DMS 273 treated with DMSO at 0.1 percent for 48 hours (cell line): Measurements from ENCODE around the gene SH3BP4.
"Not testable (repeated sequence)": the region's sequence is repeated elsewhere in the genome, so short reads cannot be mapped to it uniquely, and the experiment has no call there.

ENCODE experiments used
- DNase-seq: peaks from one replicate; lab custom pipeline; 2025; lab: John Stamatoyannopoulos, UW

SH3BP4 gene

DNA sequence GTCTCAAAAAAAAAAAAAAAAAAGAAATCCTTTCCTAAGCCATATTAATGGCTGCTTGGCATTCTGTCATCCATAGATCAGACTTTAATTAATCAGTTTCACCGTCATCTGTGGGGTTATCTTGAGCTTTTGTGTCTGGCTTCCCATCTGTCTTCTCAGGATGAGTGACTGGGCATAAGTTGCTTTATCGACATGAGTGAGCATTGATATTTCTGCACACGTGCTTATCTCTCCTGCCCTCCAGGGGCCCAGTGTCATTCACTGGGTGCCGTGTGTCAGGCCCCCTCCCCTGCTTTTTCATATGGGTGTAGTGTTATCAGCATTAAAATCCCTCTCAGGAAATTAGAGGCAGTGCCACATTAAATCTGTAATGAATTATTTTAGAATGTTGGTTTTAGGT, 65.6 kb downstream of the SH3BP4 start:
- no peak for DNase-seq

DNA sequence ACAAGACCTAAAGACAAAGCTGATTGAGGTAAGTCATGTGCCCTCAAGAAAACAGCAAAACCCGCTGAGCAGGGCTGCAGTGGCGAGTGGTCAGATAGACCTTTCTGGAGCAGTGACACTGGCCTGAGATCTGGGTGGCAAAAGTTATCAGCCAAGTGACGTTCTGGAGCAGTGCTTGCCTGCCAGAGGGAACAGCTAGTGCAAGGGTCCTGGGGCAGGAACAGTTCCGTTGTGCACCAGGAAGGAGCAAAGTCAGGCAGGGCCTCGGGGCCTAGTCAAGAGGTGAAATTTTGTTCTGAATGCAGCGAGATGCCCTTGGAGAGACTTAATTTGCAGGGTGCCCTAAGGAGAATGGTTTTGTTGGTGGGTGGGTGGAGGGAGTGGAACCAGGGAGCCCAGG, 67.0 kb downstream of the SH3BP4 start:
- DNase-seq: no peak

- not testable (repeated sequence) for DNase-seq
Observed at GRCh38 chr2:235020141-235020540, 68.3 kb downstream of the SH3BP4 start.

DNA sequence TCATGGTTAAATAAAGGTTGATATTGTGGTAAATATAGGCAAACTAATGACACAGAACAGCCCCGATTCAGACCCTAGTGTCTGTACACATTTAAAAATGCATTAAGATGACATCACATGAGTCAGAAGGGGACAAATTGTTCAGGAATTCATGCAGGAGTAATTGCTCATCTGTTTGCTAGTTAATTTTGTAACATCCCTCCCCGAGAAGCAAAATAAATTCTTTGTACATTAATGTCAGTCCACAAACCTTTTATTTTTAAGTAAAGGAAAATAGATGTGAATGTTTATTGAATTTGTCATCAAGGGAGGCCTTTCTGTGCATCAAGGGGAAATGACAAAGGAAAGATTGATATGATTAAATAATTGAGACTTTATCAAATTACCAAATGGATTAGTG, 69.9 kb downstream of the SH3BP4 start:
- no peak for DNase-seq

DNA sequence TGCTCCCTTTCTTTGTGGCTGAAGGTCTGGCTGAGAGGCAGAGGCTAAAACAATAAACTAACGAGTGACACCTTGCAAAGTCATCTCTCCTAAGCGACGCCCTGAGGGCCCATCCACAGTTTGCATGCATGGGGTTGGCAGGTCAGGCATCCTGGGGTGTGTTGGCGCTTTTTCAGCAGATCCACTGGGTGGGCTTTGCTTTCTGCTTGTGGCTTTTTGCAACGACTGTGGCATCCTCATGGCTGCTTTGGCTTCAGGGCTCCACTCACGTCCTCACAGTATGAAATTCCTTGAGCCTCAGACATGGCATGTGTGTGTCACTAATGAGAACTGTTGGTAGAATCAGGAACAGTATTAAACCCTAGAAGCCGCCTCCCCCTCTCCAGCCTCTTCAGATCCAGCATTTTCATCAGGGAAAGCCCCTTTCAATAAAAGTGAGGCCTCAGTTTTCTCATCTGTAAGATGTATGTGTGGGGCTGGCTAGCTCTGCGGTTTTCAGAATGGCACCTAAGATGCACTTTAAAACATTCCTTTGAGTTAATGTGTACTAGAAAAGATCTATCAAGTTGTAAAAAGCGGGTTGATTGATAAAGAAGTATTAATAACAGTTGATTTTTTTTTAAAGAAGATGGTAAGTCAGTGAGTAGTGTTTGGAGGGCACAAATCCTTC, 72.5 kb downstream of the SH3BP4 start:
- no peak for DNase-seq

- DNase-seq: no peak
Observed at GRCh38 chr2:235024931-235025773, 73.3 kb downstream of the SH3BP4 start.

DNA sequence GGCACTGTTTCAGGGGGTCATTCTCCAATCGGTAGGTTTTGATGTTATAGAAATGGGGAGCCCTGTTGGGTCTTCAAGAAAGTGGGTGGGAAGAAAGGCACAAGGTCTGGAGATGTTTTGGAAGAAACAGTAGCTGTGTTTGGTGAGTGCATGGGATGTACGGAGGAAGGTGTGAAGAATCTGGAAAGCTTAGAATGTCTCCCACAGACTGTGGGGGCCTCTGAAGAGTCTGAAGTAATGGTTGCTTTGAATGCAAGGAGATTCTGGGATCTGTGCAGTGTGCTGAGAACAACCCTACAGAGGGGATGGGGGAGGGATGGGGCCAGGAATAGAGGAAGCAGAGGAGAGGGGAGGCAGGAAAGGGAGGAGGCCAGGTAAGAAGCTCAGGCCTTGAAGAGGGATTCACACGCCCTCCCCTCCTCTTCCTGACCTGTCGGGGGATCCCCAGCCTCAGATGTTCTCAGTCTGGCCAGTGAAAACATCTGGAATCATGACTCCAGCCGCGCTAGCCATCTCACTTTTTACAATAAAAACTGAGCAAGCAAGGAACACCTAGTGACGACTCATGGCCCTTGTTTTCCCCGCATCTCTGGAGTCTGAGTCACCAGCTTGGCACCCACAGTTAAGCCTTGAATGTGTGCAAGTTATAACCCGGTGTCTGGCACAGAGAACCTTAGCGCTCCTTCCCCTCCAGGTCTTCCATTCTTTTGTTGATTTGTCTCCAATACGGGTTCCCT, 74.2 kb downstream of the SH3BP4 start:
- DNase-seq: no peak

GRCh38 chr2:235026649-235027557, 75.1 kb downstream of the SH3BP4 start:
- peak; percentile 46 for DNase-seq

GRCh38 chr2:235027558-235028214, 75.9 kb downstream of the SH3BP4 start:
- no peak for DNase-seq

DNA sequence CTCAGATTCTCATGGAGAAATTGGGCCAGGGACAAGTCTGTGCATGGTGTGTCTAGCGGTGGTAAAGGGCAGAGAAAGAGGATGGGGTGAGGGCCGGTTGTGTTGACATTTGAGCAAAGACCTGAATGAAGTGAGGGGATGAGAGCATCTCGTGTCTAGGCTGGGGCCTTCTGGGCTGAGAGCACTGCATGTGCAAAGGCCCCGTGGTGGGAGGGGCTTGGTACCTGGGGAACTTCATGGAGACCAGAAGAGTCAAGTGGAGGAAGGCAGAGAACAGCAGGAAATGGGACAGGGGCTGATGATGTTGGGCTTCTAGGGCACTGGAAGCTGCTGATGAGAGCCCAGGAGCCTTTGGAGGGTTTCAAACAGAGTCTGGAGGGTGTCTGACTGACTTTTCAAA, 76.8 kb downstream of the SH3BP4 start:
- DNase-seq: no peak

GRCh38 chr2:235029054-235029453, 77.2 kb downstream of the SH3BP4 start:
- no peak for DNase-seq

DNA sequence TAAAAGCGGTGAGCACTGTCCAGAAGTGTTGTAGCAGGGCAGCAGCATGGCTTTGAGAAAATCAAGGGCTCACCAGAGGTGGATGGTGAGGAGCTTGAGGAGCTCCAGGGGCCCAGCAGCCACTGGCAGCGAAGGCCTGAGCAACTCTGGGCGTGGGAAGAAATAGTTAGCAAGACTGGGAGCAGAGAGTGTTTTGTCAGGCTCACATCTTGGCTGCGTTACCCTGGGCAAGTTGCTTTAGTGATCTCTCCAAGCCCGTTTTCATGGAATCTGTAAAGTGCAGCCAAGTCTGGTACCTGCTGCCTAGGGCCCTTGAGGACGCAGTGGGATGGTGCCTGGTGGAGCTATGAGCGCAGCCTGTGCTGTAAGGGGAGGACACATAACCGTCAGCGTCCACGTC, 78.3 kb downstream of the SH3BP4 start:
- no peak for DNase-seq

- DNase-seq: no peak
Observed at GRCh38 chr2:235030936-235031335, 79.1 kb downstream of the SH3BP4 start.

DNA sequence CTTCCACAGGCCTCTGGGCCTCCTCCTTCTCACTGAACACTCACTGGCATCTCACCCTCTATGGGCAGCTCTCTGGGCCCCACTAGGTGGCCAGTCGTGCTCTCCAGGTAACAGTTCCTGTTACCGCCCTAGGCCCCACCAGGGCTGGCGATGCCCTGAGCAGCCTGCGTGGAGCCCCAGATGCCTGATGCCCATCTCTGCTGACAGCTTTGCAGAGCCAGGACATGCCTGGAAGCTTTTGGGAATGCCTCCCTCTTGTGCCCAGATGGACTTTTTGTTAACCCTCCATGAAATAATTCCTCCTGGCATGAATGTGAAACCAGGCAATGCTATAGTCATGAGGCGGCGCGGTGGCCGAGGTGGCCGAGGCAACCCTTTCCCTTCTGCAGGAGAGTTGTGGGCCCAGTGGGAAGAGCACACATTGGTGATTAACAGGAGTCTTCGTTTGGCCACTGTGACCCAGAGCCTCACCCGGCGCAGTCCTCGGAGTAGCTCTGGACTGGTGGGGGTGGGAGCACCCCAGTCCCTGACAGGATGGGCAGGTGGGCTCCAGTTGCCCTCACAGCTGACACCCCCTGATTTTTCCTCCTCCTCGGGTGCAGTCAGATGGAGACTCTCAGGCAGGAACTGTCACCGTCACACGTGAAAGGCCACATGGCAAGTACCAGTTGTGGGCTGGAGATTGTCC, 80.0 kb downstream of the SH3BP4 start:
- no peak for DNase-seq

DNA sequence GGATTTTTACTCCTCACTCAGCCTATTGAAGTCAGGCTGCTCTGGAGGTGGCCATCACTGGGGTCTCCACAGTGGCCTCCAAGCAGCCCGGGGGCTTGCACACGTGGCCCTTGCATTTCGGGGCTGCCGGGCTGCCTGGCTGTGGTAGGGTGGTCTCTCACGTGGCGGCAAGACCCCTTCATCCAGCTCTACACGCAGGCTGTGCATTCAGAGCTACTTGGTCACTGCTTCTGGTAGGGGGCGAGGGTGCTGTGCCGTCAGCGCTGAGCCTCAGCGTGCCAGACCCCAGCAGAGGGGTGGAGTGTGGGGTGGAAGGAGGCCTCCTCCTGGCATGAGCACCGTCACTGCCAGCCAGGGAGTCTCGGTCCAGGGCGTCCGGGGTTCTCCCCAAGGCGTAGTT, 80.6 kb downstream of the SH3BP4 start:
- DNase-seq: no peak

DNA sequence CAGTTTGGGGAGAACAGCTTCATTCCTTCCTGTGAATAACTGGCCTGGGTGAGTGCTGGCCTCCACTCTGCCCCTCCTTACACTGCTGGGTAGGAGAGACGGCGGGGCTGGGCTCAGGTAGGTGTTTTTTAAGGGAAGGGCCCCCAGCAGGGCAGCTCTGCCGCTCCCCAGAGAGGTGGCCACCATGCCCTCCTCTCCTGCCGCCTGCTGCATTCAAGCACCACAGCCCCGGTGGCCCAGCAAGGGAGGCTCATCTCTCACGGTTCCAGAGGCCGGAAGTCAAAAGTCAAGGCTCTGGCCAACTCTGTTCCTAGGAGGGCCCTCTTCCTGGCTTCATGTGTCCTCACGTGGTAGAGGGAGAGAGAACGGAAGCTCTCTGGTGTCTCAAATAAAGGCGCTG, 81.1 kb downstream of the SH3BP4 start:
- no peak for DNase-seq

GRCh38 chr2:235034265-235035118, 82.7 kb downstream of the SH3BP4 start:
- no peak for DNase-seq

DNA sequence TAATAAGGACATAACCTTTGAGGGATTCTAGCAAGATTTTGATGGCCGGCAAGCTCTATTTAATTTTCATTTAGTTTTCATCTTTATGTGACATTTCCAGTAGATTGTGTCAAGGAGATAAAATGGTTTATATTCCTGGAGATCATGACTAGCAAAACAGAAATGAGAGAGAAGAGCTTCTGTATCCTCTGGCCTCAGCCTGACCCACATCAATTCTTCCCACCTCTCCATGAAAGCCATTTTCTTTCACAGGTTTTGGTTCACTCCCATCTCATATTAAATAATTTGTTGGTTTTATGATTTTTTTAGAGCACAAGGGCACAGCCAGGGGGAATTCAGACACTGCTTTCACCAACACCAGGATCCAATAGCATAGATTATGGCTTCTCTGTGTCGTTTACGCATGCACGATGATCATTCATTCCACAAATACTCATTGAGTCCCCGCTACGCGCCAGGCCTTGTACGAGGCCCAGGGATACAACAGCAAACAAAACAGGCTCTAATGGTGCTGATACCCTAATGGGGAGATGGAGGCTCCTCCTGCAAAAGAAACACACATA, 85.9 kb downstream of the SH3BP4 start:
- DNase-seq: no peak

DNA sequence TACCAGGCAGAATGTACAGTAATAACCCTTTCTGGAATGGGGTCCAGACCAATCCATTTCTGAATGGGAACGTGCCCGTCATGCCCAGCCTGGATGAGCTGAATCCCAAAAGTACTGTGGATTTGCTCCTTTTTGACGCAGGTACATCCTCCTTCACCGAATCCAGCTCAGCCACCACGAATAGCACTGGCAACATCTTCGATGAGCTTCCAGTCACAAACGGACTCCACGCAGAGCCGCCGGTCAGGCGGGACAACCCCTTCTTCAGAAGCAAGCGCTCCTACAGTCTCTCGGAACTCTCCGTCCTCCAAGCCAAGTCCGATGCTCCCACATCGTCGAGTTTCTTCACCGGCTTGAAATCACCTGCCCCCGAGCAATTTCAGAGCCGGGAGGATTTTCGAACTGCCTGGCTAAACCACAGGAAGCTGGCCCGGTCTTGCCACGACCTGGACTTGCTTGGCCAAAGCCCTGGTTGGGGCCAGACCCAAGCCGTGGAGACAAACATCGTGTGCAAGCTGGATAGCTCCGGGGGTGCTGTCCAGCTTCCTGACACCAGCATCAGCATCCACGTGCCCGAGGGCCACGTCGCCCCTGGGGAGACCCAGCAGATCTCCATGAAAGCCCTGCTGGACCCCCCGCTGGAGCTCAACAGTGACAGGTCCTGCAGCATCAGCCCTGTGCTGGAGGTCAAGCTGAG, 89.6 kb downstream of the SH3BP4 start:
- DNase-seq: no peak
